Measurements from ENCODE around the gene SNX14. TPM values are rescaled to one million over a fixed set of nuclear protein-coding genes. Genes with fewer than 3 reads are reported as not detected.
A peak's percentile ranks its signal among the peaks of the same experiment; 100 is the strongest.

SNX14 gene, protein sequence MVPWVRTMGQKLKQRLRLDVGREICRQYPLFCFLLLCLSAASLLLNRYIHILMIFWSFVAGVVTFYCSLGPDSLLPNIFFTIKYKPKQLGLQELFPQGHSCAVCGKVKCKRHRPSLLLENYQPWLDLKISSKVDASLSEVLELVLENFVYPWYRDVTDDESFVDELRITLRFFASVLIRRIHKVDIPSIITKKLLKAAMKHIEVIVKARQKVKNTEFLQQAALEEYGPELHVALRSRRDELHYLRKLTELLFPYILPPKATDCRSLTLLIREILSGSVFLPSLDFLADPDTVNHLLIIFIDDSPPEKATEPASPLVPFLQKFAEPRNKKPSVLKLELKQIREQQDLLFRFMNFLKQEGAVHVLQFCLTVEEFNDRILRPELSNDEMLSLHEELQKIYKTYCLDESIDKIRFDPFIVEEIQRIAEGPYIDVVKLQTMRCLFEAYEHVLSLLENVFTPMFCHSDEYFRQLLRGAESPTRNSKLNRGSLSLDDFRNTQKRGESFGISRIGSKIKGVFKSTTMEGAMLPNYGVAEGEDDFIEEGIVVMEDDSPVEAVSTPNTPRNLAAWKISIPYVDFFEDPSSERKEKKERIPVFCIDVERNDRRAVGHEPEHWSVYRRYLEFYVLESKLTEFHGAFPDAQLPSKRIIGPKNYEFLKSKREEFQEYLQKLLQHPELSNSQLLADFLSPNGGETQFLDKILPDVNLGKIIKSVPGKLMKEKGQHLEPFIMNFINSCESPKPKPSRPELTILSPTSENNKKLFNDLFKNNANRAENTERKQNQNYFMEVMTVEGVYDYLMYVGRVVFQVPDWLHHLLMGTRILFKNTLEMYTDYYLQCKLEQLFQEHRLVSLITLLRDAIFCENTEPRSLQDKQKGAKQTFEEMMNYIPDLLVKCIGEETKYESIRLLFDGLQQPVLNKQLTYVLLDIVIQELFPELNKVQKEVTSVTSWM
- polyA plus RNA-seq (2011; rRNA removed) (77.0 and 114 TPM in 2 replicates), polyA minus RNA-seq (2011; rRNA and poly(A)+ RNA removed) (36.8 and 83.8 TPM in 2 replicates)

DNA sequence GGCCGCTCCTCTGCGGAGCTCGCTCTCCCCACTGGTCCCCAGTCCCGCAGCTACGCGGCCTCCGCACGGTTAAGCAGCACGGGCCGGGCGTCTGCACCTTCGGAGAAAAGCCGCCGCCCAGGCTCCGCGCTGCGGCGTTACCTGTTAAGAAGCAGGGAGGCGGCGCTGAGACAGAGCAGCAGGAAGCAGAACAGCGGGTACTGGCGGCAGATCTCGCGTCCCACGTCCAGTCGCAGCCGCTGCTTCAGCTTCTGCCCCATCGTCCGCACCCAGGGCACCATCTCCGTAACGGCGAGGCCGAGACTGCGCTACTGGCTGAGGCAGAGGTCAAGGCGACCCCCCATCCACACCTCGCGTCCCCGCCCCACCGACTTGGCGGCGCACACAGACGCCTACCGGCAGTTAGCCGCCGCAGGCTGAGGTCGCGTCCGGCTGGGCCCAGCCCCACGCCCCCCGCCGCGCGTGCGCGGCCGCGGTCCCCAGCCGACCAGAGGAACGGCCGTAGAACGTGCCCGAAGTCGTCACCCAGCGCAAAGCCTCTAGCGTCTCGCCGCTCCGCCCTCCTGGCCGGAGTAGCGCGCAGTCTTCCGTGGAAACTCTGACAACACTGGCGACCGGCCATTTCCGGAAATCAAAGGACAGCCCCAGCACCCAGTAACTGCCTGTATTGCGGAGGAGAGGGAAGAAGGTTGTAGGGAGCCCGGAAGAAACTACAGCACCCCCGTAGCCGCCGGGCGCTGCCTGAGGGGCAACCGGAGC, at the start of gene SNX14:
Gene SNX14 (minus strand): TSS at position 421 of the 759 bp plus-strand sequence. CDS start 140 bp downstream, at position 281.
- H3K27ac ChIP-seq (ENCODE audit: low read depth, low read length), result peak within 1 kb of the TSS; percentile 90
- peak; percentile 88 for DNase-seq (ENCODE audit: low read depth, low spot score)
- CTCF ChIA-PET, result interaction anchor here (0.6 to 2.2 kb wide), 8 partner anchors 32 to 246 kb away, joined by 3 to 11 read pairs (median 4); partner anchors contain the start of gene NT5E
- TF ChIP-seq, protein P1, sequence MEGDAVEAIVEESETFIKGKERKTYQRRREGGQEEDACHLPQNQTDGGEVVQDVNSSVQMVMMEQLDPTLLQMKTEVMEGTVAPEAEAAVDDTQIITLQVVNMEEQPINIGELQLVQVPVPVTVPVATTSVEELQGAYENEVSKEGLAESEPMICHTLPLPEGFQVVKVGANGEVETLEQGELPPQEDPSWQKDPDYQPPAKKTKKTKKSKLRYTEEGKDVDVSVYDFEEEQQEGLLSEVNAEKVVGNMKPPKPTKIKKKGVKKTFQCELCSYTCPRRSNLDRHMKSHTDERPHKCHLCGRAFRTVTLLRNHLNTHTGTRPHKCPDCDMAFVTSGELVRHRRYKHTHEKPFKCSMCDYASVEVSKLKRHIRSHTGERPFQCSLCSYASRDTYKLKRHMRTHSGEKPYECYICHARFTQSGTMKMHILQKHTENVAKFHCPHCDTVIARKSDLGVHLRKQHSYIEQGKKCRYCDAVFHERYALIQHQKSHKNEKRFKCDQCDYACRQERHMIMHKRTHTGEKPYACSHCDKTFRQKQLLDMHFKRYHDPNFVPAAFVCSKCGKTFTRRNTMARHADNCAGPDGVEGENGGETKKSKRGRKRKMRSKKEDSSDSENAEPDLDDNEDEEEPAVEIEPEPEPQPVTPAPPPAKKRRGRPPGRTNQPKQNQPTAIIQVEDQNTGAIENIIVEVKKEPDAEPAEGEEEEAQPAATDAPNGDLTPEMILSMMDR (IDR thresholded peaks at IDR 0.05; ENCODE audit: low read depth, low read length), result no peak
- no peaks in the 10 kb centered on the region for H3K27me3 ChIP-seq (ENCODE audit: control insufficient read depth, insufficient read depth, low read length)
- peak within 1 kb of the TSS; percentile 91 for H3K4me3 ChIP-seq (ENCODE audit: low read depth, low read length)
- H3K9me3 ChIP-seq (ENCODE audit: control insufficient read depth, insufficient read depth, low read length), result no peaks in the 10 kb centered on the region; the same call in 1 of the 2 replicates
- POLR2A ChIA-PET, result interaction anchor here (0.6 to 2.6 kb wide), 6 partner anchors 13 to 144 kb away, joined by 3 to 36 read pairs (median 3); partner anchors contain the start of genes NT5E and SYNCRIP

DNA sequence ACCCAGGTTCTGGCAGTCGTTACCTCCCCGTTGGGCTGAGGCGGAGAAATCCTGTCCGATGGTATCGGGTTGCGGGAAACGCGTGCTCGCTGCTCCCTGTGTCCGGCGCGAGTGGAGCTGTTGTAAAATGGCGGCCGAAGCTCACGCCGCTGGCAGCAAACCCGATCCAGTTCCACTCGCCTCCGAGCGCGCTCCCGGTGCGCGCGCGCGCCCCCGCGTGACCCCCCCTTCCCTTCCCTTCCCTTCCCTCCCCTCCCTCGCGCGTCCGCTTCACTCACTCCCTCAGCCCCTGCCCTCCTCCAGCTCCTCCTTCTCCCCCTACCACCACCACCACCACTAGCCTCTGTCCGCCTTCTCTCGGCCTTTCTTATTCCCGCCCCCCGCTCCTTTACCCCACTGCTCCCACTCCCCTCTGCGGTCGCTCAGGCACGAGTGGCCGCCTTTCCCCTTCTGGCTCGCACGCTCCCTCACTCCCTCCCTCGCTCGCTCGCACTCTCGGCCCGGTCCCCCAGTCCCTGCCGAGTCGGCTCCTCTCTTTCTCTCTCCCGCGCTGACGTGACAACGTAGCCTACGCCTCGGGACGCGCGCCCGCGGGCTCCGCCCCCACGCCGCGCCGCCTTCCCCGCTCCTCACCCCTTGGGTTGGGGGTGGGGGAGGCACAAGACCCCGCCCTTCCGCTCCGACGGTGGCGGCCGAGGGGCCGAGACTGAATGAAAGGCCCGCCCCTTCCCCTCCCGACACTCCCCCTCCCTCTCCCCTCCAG, 49.3 kb upstream of the SNX14 start, which contains the start of gene SYNCRIP:
Gene SYNCRIP (minus strand): TSS at position 113 of the 763 bp plus-strand sequence. CDS start 1,447 bp downstream, outside the sequence.
- peak; percentile 96 for DNase-seq (ENCODE audit: low read depth, low spot score)
- Histone ChIP-seq H3K4me3 (ENCODE audit: low read depth, low read length) (peak within 1 kb of the TSS; percentile 99), H3K27ac (ENCODE audit: low read depth, low read length) (peak within 1 kb of the TSS; percentile 100), H3K27me3 (ENCODE audit: control insufficient read depth, insufficient read depth, low read length) (no peaks in the 10 kb centered on the region), H3K9me3 (ENCODE audit: control insufficient read depth, insufficient read depth, low read length) (peaks cover 6% of the 10 kb centered on the region; the same call in 1 of the 2 replicates)
- ChIA-PET POLR2A (interaction anchor here (0.5 to 9.2 kb wide), 20 partner anchors 9 to 565 kb away, joined by 3 to 582 read pairs (median 8); partner anchors contain the start of genes NT5E and SNX14), CTCF (no interaction called here)
- TF ChIP-seq, protein P1 (IDR thresholded peaks at IDR 0.05; ENCODE audit: low read depth, low read length), result no peak

DNA sequence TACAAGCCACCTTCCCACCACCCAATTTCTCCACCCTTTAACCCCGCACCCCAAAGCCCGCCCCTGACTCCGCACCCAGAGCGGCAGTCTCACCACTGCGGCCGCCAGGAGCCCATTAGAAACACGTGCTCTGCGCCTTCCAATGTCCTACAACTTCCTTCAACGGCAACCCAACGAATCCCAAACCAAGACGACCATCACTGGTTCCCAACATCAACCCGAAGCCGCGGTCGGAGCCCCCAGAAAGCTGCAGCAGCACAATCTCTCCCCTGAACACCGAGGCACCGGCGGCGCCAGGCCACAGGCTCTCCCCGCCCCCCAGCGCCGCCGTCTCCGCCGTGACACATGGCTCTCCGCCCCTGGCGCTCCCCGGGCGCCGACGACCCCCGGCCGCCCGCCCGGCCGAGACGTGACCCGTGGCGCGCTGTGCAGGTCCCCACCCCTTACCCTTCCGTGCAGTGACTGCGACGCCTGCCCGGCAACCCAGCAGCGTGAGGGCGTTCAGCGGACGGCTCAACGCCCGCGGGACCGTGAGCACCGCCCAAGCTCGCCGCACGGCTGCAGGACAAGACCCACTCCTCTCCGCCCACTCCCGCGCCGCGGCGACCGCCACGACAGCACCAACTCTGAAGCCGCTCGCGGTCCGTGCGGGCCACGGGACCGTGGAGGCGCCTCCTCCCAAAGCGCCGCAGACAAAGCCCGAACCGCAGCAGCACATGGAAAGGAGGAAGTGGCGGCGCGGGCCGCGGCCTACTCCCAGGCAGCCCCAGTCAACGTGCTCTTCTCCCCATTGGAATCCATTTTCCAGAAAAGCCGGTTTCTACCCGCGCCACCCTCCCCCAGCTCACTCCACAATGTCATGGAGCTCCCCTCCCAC, 48.5 kb upstream of the SNX14 start:
- DNase-seq (ENCODE audit: low read depth, low spot score), result no peak
- H3K4me3 ChIP-seq (ENCODE audit: low read depth, low read length), result peak overlapping the region; percentile 99
- no peaks in the 10 kb centered on the region for H3K27me3 ChIP-seq (ENCODE audit: control insufficient read depth, insufficient read depth, low read length)
- POLR2A ChIA-PET, result interaction anchor here (0.5 to 9.2 kb wide), 19 partner anchors 10 to 564 kb away, joined by 3 to 582 read pairs (median 8); partner anchors contain the start of genes NT5E and SNX14
- H3K27ac ChIP-seq (ENCODE audit: low read depth, low read length), result peak overlapping the region; percentile 100
- TF ChIP-seq, protein P1 (IDR thresholded peaks at IDR 0.05; ENCODE audit: low read depth, low read length), result no peak
- CTCF ChIA-PET, result no interaction called here
- H3K9me3 ChIP-seq (ENCODE audit: control insufficient read depth, insufficient read depth, low read length), result peaks cover 6% of the 10 kb centered on the region; the same call in 1 of the 2 replicates

All from AG04450 (cell line).